Activated CD8-positive, alpha-beta memory T cell treated with anti-CD3 and anti-CD28 coated beads for 24 hours (primary cell): ENCODE data around the gene CHMP6.

Source experiments
- DNase-seq: peaks from one replicate; pipeline ENCODE4 v3.0.0-alpha.2; 2020

Gene CHMP6

DNA sequence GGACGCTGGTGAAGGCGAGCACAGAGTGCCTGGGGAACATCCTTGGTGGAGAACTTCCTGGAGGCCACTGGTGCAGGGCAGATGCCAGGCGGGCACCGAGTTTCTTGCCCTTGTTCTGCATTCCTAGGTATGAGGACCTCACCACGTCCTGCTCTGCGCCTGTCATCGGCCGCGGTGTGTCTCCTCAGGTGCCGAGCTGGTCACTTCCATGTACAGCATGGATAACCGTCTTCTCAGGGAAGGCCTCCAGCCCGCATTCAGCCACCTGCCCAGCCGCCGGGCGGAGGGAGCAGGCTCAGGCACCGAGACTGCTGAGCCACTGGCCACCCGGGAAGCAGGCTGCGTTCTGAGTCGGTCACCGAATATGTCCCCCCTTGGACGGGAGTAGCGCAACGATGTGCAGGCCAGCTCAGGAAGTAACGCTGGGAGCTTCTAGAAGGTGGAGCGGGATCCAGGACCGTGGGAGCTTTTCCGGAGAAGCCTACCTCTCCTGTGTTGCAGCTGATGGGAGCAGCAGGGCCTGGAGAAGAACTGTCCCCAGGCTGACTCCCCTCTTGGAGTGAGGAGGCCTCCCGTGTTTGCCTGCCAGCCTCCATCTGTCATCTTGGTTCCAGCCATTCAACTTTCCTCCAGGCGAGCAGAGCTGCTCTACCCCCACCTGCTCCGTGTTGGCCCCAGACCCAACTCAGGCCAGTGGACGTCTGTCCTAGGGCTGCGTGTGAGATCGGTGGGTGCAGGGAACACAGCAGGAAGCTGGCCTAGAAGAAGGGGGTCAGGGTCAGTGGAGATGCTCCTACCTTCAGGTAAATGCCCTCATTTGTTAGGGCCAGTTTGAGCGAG lies 41.2 kb downstream of the CHMP6 start:
- no peak for DNase-seq

- no peak for DNase-seq
These were observed 42.0 kb downstream of the CHMP6 start for GRCh38 chr17:81033535-81034167.

DNA sequence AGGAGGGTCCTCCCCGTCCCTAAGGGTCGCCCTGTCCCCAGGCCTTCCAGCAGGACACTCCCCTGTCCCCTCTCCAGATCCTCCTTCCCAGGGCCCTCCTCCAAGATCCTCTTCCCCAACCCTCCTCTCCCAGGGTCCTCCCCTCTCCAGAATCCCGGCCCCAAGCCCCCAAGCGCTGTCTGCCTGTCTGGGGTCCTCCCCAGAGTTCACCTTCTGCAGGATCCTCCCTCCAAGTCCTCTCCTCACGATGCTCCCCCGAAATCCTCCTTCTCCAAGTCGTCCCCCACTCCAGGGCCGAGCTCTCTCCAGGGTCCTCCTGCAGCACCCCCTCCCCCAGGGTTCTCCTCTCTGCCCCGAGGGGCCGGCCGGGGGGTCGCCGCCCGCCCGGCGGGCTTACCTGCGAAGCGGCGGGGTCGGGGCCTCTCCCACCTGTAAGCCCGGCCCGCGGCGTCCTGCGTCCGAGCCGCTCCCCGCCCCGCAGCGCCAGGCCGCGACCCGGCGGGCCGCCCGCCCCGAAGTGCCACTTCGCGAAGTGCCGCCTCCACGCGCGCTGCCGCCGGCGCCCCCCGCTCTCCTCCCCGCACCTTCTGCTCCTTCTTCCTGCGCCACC lies 42.6 kb downstream of the CHMP6 start:
- DNase-seq, result no peak

DNA sequence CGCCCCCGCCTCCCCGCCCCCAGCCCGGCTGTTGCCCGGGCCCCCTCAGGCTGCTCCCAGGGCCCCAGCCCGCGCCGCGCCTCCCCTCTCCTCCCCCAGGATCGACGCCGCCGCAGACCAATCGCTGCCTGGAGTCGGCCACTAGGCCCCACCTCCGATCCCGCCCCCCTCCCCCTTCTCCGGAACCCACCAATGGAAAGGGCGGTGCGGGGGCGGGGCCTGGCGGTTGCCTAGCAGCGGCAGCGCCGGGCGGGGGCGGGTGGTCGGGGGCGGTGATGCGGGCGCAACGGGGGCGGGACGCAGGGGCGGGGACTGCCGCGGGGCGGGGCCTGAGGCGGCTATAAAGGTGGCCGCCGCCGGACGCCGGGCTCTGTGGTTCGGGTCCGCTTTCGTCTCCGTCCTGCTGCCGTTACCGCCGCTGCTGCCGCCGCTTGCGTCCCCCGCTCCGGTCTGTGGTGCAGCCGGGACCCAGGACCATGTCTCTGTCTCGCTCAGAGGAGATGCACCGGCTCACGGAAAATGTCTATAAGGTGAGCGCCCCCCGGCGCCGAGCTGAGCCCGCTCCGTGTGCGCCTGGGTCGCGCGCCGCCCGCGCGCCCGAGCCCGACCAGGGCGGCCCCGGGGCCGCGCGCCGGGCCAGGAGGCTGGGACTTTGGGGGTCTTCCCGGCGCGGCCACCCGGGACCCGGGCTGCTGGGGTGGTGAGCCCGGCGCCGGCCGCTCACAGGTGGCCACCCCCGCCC lies 43.3 kb downstream of the CHMP6 start, which contains the start of gene BAIAP2:
Gene BAIAP2, plus strand, starts transcription at position 373 of the 742 bp plus-strand sequence. Its CDS starts 104 bp downstream, at position 477.
- peak; percentile 99 for DNase-seq

DNA sequence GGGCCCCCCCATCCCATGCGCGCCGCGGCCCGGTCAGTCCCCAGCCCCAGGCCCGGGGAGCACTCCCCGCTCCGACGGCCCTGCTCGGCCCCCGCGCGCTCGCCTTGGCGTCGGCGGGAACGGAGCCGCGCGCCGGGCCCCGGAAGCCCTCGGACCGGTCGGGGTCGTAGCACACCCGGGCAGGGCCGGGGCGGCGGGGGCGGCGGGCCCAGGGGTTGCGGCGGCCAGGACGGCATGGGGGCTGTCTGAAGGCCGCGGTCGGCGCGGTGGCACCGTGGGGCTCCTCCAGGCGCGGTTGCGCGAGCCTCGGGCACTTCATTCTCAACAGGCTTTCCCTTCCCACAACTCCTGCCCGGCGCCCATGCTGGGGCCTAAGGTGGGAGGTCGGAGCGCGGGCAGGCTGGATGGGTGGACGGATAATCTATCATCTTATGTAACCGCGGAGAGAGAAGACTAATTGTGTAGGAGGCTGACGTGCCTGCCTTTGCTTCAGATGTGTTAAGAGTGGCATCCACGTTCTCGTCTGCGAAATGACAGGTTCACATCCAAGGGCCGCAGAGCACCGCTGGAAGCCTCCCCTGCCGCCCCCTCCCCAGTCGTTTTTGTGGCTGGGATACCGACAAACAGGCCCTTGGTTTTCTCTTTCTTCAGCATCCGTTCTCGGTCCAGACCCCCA lies 44.0 kb downstream of the CHMP6 start:
- no peak for DNase-seq

DNA sequence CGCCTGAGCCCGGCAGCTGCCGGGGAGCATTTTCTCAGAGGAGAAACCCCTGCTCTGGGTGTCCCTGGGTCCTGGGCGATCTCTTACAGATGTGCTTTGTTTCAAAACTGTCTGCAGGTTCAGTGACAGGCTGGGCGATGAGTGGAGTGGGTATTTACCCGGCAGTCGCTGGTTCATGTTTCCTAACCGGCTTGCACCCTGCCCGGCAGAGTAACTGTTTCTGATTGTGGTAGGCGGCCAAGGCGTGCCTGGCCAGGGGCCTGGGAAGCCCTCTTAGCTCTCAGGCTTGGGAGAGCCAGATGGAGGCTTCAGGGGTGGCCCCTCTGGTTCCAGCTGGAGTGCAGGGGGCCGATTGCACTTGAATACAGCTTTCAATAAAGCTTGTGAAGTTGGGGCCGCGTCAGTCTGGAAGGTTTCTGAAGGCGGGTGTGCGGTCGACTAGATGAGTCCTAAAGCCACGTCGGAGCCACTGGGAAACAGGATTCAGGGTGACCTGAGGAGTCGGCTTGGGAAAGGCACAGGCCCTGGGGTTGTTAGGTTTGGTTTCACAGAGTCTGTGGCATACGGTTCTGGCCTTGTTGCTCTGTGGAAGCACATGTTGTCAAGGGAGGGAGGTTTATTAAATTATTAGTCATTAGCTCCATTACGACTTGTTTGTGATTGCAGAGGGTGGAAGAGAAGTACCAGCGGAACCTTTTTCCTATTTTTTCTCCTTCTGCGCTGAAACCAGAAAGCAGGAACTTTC lies 44.7 kb downstream of the CHMP6 start:
- DNase-seq, result no peak

DNA sequence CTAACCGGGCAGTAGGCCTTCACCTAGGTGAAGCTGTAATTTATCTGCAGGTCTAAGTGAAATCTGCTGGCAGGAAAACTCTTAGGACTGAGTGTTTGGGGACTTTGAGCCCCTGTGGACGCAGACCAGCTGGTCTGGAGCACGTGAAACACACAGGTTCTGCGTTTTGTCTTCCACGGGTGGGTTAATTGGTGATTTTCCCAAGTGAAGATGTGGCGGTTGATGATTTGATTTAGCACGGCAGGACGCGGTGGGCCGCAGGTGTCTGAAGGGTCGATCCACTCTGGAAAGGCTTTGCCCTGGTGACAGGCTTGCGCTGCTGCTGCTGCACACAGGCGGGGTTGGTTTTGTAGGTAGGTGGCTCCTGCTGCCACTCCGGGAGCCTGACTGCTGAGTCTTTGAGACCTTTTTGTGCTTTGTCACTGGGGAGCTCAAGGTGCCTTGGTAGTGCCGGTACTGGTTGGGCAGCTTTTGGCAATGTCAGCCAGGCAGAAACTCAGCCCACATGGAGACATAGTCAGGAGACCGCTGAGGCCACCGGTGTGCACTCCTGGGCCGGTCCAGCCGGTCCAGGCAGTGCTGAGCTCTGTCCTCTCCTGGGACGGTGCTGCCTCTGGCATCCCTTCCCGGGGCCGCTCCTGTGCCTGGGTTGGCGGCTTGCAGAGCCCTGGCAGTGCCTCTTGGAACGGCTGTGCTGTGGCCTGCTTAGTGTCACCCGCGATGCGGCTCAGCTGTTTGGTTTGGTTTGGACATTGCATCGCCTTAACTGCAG lies 45.6 kb downstream of the CHMP6 start:
- DNase-seq, result no peak

- no peak for DNase-seq
These were observed 46.4 kb downstream of the CHMP6 start for GRCh38 chr17:81037798-81038733.

DNA sequence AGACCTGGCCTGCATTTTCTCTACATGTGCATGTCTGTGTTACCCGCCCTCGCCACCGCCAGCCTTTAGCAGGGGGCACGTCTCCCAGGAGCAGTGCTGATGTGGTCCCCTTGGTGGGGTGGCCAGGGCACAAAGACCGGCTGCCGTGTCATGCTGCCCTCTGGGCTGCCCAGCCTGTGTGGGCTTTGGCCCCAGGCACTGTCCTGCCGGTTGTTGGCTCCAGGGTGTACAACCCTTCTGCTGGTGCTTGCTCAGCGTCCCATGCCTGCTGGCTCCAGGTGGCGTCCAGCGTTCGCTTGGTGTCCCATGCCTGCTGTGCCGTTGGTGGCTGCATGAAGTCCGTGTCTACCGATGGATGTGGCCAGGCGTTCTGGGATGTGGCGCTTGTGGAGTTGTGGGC lies 47.5 kb downstream of the CHMP6 start:
- DNase-seq, result no peak

GRCh38 chr17:81039854-81040758 lies 48.5 kb downstream of the CHMP6 start:
- DNase-seq, result no peak

- DNase-seq, result no peak
These were observed 49.2 kb downstream of the CHMP6 start for GRCh38 chr17:81040791-81041337.

- DNase-seq, result no peak
These were observed 51.0 kb downstream of the CHMP6 start for GRCh38 chr17:81042606-81043005.

GRCh38 chr17:81043319-81043724 lies 51.7 kb downstream of the CHMP6 start:
- DNase-seq, result no peak

- DNase-seq, result no peak
These were observed 52.2 kb downstream of the CHMP6 start for GRCh38 chr17:81043725-81044427.

GRCh38 chr17:81044428-81044763 lies 52.8 kb downstream of the CHMP6 start:
- DNase-seq, result no peak

DNA sequence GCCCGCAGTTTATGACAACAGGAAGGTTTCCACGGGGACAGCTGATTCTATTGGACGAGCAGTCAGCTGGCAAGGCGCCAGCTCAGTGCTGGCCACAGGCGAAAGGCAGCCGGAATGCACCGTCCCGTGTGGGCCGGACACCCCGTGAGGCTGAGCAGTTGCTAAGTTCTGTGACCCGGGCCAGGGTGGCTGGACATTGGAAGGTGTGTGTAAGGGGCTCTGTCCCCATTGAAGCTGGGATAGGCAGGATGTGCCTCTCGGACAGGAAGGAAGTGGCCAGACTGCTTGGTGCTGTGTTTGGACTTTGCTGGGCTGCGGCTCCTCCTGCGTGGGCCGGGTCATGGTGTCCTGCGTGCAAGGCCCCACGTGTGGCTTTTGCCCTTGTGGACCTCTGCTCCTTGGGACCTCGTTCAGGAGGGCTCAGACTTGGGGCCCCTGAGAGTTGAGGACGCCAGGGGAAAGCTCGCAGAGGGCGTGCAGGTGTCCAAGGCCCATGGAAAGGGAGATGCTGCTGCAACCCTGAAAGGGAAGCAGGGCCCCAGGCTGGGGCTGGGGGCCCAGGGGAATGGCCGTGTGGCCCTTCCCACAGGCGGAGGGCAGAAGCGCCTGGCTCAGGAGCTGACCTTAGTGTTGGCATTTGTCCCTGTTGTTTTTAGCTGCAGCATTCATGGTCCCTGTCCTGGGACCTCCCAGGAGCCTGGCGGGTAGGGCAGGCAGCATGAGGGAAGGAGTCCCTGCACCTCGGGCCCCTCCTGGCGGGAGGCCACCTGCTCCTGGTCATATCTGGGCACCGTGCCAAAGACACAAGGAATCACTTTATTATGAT lies 53.3 kb downstream of the CHMP6 start:
- DNase-seq, result no peak

DNA sequence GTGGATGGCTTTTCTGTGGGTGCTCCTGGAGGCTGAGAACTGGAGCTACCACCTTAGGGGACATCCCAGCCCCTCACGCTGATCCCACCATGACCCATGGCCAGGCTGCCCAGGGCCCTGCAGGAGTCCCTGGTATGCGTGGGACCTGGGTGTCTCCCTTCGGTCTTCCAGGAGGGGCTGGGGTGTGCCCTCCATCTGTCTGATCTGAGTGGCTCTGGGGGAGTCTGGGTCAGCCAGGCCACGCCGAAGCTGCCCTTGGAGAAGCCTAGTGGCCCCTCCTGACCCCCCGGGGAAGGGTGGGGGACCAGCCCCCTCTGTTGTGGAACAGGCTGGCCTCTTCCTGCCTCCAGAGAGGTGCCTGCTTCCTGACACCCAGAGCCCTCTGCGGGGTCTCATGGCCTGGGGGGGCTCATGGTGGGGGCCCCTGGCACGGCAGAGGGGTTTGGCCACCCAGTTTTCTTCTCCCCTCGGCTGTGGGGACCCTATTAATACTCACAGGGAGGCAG lies 54.0 kb downstream of the CHMP6 start:
- no peak for DNase-seq
